GM18909 (cell line): ENCODE measurements around the gene SLC18A3.

ENCODE experiments used
- ATAC-seq: cut with Tn5 transposase; IDR thresholded peaks from one replicate; pipeline ENCODE4 v1.9.1; 2021; ENCODE audit warnings: mild to moderate bottlenecking; ENCODE audit not compliant: unreplicated experiment, poor library complexity

SLC18A3 gene

DNA sequence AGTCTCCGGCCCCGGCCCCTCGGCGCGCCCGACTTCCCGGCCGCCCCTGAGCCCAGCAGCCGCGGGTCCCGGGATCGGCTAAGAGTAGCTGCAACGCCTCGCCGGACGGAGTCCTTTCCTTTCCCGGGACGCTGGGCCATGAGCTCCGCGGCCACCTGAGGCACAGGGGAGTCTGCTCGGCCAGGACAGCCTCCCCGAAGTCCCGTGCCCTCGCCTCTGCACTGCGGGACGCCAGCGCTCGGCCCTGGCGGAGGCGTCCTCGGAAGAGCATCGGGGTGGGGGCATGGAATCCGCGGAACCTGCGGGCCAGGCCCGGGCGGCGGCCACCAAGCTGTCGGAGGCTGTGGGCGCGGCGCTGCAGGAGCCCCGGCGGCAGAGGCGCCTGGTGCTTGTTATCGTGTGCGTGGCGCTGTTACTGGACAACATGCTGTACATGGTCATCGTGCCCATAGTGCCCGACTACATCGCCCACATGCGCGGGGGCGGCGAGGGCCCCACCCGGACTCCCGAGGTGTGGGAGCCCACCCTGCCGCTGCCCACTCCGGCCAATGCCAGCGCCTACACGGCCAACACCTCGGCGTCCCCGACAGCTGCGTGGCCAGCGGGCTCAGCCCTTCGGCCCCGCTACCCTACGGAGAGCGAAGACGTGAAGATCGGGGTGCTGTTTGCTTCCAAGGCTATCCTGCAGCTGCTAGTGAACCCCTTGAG lies 502 bp downstream of the SLC18A3 start:
- ATAC-seq: no peak

GRCh38 chr10:49611166-49611815 lies 1.2 kb downstream of the SLC18A3 start:
- no peak for ATAC-seq

GRCh38 chr10:49611816-49612512 lies 1.9 kb downstream of the SLC18A3 start:
- ATAC-seq: no peak

- no peak for ATAC-seq
These were observed 2.5 kb downstream of the SLC18A3 start for GRCh38 chr10:49612513-49613164.

GRCh38 chr10:49613165-49613881 lies 3.2 kb downstream of the SLC18A3 start:
- ATAC-seq: no peak

DNA sequence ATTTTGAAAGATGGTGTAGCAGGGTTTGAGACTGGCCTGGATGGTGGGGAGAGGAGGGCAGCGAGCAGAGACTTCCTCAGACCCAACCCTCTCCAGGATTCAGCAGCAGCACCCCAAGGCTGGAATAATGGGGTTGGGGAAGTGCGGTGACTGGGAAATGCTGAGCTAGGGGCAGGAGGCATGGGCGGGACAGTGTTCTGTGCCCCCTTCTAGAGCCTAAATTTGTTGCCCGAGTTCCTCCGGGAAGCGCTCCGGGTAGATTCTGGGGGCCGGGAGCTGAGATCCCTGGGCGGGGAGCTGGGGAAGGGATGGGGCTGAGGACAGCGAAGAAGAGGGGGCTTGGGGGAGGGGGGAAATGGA lies 3.8 kb downstream of the SLC18A3 start, which contains the start of gene CHAT:
Gene CHAT (plus strand): TSS at position 156 of the 360 bp plus-strand sequence. CDS start 153 bp downstream, at position 309.
- no peak for ATAC-seq

DNA sequence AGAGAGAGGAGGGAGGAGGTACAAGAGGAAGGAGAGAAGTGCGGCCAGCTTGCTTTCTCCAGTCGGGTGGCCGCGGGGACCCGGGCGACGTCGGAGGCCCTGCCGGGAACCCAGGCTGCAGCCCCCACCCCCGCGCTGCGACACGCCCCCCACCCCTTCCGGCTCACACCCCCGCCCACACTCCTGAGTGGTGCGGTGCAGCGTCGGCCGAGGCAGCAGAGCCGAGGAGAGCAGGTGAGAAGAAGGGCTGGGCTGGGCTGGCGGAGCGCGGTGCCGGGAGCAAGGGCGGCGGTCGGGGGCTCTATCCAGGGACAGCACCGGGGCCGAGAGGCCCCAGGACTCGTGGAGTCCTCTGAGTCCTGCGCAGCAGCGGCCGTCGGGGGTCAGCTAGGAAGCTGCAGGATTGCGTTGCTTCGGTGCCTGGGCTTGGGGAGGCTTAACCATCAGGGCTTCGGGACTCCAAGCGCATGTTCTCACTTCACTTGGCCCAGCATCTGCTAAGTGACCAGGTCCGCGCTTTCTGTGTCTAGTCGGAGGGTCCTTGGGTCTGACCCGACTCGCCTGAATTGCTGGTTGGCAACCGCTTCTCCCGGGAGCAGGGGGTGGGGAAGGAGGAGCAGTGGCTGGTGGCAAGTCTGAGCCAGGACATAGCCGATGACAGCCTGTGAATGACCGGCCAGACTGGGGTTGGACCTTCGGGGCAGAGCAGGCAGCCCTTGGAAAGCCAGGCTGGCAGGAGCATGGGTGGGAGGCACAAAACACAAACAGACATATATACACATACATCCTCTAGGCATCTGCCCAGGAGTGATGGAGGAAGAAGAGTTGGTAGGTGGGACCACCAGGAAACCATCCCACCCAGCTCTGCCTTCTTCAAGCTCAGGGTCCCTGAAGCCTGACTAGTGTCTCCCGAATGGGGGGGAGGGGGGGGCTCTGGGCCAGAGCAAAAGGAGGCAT lies 4.4 kb downstream of the SLC18A3 start:
- no peak for ATAC-seq

GRCh38 chr10:49615213-49615612 lies 5.1 kb downstream of the SLC18A3 start:
- ATAC-seq: no peak

DNA sequence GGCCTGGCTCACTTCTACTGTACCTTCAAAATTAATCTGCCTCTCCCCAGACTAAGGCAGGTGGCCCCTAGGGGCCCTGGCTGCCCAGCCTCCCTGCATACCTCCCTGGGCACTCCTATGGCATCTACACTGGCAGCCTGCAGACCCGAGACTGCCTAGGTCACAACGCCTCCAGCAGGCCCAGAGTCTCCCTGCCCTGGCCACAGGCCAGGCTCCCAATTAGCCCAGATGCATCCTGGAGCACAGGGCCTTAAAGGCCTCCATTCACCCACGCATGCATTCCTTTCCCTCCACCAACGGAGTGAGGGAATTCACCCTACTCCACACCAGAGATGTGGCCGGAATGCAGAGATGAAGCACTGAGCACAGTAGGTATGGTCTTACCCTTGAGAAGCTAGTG lies 5.6 kb downstream of the SLC18A3 start:
- no peak for ATAC-seq

DNA sequence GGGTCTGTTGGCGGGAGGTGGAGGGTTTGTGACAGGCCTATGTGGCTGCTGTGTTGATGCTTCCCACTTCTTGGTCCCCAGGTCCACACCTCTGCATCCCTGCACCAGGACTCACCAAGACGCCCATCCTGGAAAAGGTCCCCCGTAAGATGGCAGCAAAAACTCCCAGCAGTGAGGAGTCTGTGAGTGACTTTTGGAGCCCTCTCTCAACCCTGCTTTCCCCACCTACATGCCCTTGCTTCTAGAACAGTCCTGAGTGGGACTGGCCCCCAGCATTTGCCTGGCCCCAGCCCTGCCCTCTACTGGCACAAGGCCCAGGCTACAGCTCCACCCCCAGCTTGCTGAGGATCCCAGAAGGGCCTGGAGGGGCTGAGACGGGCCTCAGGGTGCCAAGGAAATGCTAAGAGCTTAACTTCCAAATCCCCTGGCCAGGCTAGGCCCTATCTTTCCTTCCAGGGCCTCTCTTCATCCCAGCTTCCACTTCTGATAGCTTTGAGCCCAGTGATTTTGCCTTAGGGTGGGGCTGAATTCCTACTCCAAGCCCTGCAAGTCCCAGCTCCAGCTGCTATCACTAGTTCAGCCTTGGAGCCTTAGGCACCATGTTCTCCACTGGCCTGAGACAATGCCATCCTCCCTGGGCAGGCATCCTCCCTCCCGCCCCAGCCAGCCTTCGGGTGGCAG lies 6.5 kb downstream of the SLC18A3 start:
- ATAC-seq: no peak

DNA sequence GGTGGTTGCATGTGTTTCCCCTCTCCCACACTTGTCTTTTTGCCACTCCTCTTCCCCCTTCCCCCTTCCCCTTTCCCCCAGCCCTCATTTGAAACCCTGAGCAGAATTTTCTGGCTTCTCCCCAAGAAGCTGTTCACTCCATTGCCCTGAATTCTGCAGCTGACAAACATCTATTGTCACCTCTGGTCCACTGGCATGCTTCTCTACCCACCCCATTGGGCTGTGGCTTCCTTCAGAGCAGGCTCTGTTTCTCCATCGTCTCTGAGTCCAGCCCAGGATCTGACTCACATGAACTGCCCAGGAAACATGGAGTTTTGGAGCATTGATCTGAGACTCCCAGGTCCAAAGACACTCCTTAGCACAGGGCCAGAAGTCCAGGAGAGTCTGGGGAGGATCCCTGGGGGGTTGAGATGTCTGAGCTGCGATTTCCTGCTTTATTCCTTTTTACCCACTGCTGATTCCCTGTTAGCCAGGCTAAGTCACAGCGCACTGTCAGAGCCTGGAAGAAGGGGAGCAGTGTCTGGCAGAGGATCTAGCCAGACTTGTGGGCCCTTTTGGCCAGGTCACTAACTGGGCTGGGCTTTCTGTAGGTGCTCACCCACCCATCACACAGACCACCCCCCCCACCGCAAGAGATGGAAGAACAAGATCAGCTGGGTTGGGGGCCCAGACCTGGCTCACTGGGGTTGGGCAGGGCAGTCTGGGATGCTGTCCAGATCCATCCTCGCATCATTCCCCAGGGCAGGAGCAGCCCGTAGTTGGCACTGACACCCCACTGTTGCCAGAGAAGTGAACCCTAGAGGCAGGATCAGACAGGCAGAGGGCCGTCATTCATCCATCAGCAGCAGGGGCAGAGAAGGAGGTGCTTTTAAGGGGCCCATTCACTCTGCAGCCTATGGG lies 7.3 kb downstream of the SLC18A3 start:
- ATAC-seq: no peak

- no peak for ATAC-seq
These were observed 8.7 kb downstream of the SLC18A3 start for GRCh38 chr10:49618821-49619220.

DNA sequence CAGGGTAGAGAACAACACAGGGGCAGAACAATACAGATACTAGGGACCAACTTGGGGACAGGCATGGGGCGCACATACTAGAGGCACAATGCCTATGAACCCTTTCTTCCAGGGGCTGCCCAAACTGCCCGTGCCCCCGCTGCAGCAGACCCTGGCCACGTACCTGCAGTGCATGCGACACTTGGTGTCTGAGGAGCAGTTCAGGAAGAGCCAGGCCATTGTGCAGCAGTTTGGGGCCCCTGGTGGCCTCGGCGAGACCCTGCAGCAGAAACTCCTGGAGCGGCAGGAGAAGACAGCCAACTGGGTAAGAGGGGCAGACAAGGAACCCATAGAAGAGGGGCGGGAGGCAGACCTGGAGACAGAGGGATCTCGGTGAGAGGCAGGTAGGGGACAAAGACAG lies 9.5 kb downstream of the SLC18A3 start:
- no peak for ATAC-seq

DNA sequence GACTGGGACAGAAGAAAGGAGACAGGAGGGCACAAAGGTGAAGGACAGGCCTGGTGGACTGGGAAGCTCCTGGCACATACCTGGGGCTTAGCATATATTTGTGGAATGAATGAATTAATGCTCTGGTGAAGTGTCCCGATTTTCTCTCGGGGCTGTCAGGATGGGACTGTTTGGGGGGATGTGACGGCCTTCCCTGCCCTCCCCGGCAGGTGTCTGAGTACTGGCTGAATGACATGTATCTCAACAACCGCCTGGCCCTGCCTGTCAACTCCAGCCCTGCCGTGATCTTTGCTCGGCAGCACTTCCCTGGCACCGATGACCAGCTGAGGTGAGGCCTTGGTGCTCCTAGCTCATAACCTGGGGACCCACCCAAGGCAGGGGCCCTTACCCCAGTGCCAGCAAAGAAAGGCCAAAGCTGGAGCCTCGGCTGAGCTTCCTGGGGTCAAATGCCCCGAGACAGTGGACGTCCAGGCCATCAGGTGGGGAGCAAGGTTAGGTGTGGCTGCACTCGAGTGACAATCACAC lies 10.2 kb downstream of the SLC18A3 start:
- no peak for ATAC-seq

DNA sequence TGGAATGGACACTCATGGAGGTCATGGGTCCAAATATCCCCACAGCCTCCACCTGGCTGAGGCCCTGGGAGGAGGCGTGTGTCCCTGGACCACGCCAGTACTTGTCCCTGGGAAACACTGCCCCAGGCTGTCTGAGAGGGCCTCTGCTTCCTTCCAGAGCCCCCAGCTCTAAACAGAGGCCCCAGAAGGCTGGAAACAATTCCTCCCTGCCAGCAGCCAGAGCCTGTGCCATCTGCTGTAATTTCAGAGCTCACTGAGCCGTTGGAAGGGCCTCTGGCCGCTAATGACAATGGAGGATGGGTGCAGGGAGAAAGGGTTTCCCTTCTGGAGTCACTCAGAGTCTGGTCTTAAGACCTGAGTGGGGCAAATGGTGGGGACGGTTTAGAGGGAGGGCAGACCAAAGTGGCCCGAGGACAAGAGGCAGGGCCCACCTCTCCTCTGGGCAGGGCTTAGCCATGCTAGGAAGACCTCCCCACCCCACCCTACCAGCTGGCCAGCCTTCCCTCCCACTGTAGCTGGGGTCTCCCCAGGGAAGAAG lies 10.8 kb downstream of the SLC18A3 start:
- no peak for ATAC-seq

DNA sequence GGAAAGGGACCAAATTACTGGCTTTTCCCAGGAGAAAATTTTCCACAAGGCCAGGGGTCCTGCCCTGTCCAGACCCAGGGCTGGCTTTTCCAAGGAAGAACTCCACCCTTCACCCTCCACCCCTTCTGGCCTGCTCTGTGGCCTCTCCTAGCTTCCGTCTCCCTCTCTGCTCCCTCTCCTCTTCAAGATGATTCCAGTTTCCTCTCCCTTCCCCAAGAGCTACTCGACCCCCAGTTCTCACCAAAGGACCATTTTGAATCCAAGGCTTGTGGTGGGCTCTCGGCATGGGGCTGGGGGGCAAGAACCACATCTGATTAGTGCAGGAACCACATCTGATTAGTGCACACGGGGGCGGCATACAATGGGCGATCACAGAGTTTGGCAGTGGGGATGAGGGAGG lies 11.5 kb downstream of the SLC18A3 start:
- ATAC-seq: no peak
